ENCODE data around the gene OLFML1. TPM values are rescaled to one million over a fixed set of nuclear protein-coding genes. Genes with fewer than 3 reads are reported as not detected.

Gene OLFML1
- total and polyA plus RNA-seq, 10 of the 15 experiments (the other 5 are each of a cell fraction or from before 2014, with no cell fraction given) = 0.04 to 0.71 (median 0.21) TPM; not detected in 6

GRCh38 chr11:7480113-7480512 is 5.2 kb upstream of the OLFML1 start:
- ChIA-PET POLR2A (no interaction called here), RAD21 (ENCODE audit: unreplicated experiment) (interaction anchor here (0.5 to 1.0 kb wide), 2 partner anchors 38 to 215 kb away, joined by 3 read pairs; no protein-coding TSS in a partner anchor), CTCF (interaction anchor here (0.7 to 1.4 kb wide), 2 partner anchors 10 to 38 kb away, joined by 3 read pairs; no protein-coding TSS in a partner anchor), SMC1A (ENCODE audit: uncharacterized antibody, unreplicated experiment) (interaction anchor here (0.6 to 1.5 kb wide), 5 partner anchors 8 to 495 kb away, joined by 3 to 6 read pairs (median 3); no protein-coding TSS in a partner anchor)
- H3K4me2 ChIP-seq (ENCODE audit: control insufficient read depth, insufficient read depth) = no peak overlapping the region
- FAIRE-seq (no peak), DNase-seq (ENCODE audit: low read depth, low spot score) (no peak), ATAC-seq (no peak)
- no peaks in the 10 kb centered on the region for H3K4me1 ChIP-seq (ENCODE audit: control insufficient read depth, insufficient read depth, low read length)
- H3K4me3 ChIP-seq = no peak overlapping the region
- no peaks in the 10 kb centered on the region for H3K79me2 ChIP-seq (ENCODE audit: control insufficient read depth, insufficient read depth, low read length)
- H2AFZ ChIP-seq (ENCODE audit: control insufficient read depth, low read depth, low read length) = no peak overlapping the region
- H3K9me3 ChIP-seq (replicated peaks; ENCODE audit: control insufficient read depth, insufficient read depth, low read length) = no peaks in the 10 kb centered on the region
- in situ Hi-C loops (cut with MboI) = no loop called here
- H3K27me3 ChIP-seq (replicated peaks in 1 of 2; ENCODE audit: control insufficient read depth in 2 of 2, insufficient read depth in 2 of 2, low read length in 1 of 2) = no peaks in the 10 kb centered on the region
- no TSS peak for BruUV-seq (replicated peaks)
- no peak overlapping the region for H3K9ac ChIP-seq (ENCODE audit: control insufficient read depth, insufficient read depth, low read length)
- H4K20me1 ChIP-seq (ENCODE audit: control insufficient read depth, insufficient read depth) = no peaks in the 10 kb centered on the region
- intact Hi-C loops (cut with micrococcal nuclease; ENCODE audit: unreplicated experiment) = no loop called here
- TF ChIP-seq NFYA (IDR thresholded peaks at IDR 0.05; ENCODE audit: borderline replicate concordance, low read depth, low read length) = no peak
- no peak for TF ChIP-seq TCF3 (IDR thresholded peaks at IDR 0.05; ENCODE audit: borderline replicate concordance, insufficient read depth, low read depth, low read length)
- no peak for TF ChIP-seq ZZZ3 (IDR thresholded peaks at IDR 0.05; ENCODE audit: control insufficient read depth, insufficient read length, low read depth)
- TF ChIP-seq ATF3 (IDR thresholded peaks at IDR 0.05; ENCODE audit: borderline replicate concordance, extremely low read depth, low read depth, low read length) = no peak
- no peak for TF ChIP-seq RB1 (IDR thresholded peaks at IDR 0.05; ENCODE audit: borderline replicate concordance)
- no peak for TF ChIP-seq POLR2A (IDR thresholded peaks at IDR 0.05; ENCODE audit: low read depth, low read length)
- TF ChIP-seq CHD2 (IDR thresholded peaks at IDR 0.05; ENCODE audit: borderline replicate concordance, low read depth, low read length) = no peak
- no peaks in the 10 kb centered on the region for H3K36me3 ChIP-seq (ENCODE audit: control insufficient read depth in 2 of 2, insufficient read depth in 2 of 2, low read length in 1 of 2)
- 35% methylated on average over 2 of the region's 2 CpGs for WGBS (ENCODE audit: insufficient coverage, insufficient replicate concordance, low lambda C conversion rate, missing lambda C conversion rate)
- no peak overlapping the region for H3K27ac ChIP-seq (ENCODE audit: control insufficient read depth, insufficient read depth)

- Histone ChIP-seq H4K20me1 (ENCODE audit: control insufficient read depth, insufficient read depth) (no peaks in the 10 kb centered on the region), H3K4me3 (no peak overlapping the region), H3K79me2 (ENCODE audit: control insufficient read depth, insufficient read depth, low read length) (no peaks in the 10 kb centered on the region), H2AFZ (ENCODE audit: control insufficient read depth, low read depth, low read length) (no peak overlapping the region), H3K27ac (ENCODE audit: control insufficient read depth, insufficient read depth) (no peak overlapping the region), H3K36me3 (ENCODE audit: control insufficient read depth in 2 of 2, insufficient read depth in 2 of 2, low read length in 1 of 2) (no peaks in the 10 kb centered on the region), H3K4me2 (ENCODE audit: control insufficient read depth, insufficient read depth) (no peak overlapping the region), H3K4me1 (ENCODE audit: control insufficient read depth, insufficient read depth, low read length) (no peaks in the 10 kb centered on the region), H3K9ac (ENCODE audit: control insufficient read depth, insufficient read depth, low read length) (no peak overlapping the region), H3K9me3 (replicated peaks; ENCODE audit: control insufficient read depth, insufficient read depth, low read length) (no peaks in the 10 kb centered on the region), H3K27me3 (replicated peaks in 1 of 2; ENCODE audit: control insufficient read depth in 2 of 2, insufficient read depth in 2 of 2, low read length in 1 of 2) (no peaks in the 10 kb centered on the region)
- ChIA-PET RAD21 (ENCODE audit: unreplicated experiment) (no interaction called here), SMC1A (ENCODE audit: uncharacterized antibody, unreplicated experiment) (interaction anchor here (1.4 to 2.2 kb wide), 2 partner anchors 23 to 31 kb away, joined by 4 to 5 read pairs; no protein-coding TSS in a partner anchor), CTCF (interaction anchor here (1.6 kb wide), 1 partner anchor 12 kb away, joined by 4 read pairs; no protein-coding TSS in a partner anchor), POLR2A (no interaction called here)
- intact Hi-C loops (cut with micrococcal nuclease; ENCODE audit: unreplicated experiment) = no loop called here
- BruUV-seq (replicated peaks) = no TSS peak
- ATAC-seq (no peak), DNase-seq (ENCODE audit: low read depth, low spot score) (no peak), FAIRE-seq (no peak)
- in situ Hi-C loops (cut with MboI) = no loop called here
- WGBS (ENCODE audit: insufficient coverage, insufficient replicate concordance, low lambda C conversion rate, missing lambda C conversion rate) = 45% methylated on average over 3 of the region's 3 CpGs
- no peak for TF ChIP-seq ZNF207 (IDR thresholded peaks at IDR 0.05; ENCODE audit: borderline replicate concordance)
- TF ChIP-seq HDAC2 (IDR thresholded peaks at IDR 0.05) = no peak
- TF ChIP-seq E2F4 (IDR thresholded peaks at IDR 0.05; ENCODE audit: low read depth, low read length) = no peak
- no peak for TF ChIP-seq TCF12 (IDR thresholded peaks at IDR 0.05; ENCODE audit: low read depth, low read length)
- TF ChIP-seq RCOR1 (conservative IDR thresholded peaks at IDR 0.05; ENCODE audit: low read depth, low read length) = no peak
- no peak for TF ChIP-seq E2F8 (IDR thresholded peaks at IDR 0.05; ENCODE audit: low read depth, partially characterized antibody)
Observed at GRCh38 chr11:7484131-7484530, 1.2 kb upstream of the OLFML1 start.
